ENCODE measurements around the gene CTU2. TPM values are rescaled to one million over a fixed set of nuclear protein-coding genes. Genes with fewer than 3 reads are reported as not detected.

CTU2 gene
- total and polyA plus RNA-seq, 9 donors: 0.45 to 36.5 (median 19.5) TPM

DNA sequence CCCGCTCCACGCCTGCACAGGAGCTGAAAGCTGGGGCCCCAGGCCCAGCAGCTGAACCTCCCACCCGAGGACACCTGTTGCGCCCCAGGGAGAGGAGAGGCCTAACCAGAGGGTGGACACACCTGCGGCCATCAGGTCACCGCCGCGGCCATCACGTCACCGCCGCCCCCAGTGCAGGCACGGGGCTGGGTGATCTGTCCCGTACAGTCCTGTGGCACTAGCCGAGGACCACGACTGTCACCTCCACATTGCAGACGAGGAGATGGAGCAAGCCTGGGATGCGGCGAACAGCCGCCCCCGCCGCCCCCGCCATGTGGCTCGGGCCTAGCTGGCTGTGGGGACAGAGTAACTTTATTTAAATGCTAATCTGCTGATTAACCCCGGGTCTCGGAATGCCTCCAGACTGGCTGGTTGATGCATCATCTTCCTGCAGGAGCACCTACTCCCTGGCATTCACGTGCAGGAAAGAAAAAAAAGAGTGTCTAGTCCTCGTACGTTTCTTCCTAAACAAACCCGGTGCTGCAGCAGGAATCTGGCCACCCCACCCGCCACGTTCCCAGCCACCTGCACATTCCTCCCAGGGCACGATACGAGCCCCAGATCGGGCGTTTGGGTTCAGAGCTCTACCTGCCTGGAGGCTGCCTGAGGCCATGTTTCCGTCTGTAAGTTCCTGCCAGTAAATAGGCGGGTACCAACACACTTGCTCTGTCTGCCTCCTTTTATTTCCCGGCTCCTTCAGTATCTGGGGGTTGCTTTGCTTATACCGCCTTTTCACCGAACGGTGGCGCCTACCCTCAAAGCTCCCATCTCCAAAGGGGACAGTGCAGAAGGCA lies 48.8 kb downstream of the CTU2 start:
- DNase-seq: no peak
- H3K36me3 ChIP-seq: no peaks in the 10 kb centered on the region
- no peaks in the 10 kb centered on the region for H3K9me3 ChIP-seq
- no peak overlapping the region for H3K4me3 ChIP-seq
- peaks cover 8% of the 10 kb centered on the region for H3K4me1 ChIP-seq (ENCODE audit: insufficient read depth)
- TF ChIP-seq, protein P1, sequence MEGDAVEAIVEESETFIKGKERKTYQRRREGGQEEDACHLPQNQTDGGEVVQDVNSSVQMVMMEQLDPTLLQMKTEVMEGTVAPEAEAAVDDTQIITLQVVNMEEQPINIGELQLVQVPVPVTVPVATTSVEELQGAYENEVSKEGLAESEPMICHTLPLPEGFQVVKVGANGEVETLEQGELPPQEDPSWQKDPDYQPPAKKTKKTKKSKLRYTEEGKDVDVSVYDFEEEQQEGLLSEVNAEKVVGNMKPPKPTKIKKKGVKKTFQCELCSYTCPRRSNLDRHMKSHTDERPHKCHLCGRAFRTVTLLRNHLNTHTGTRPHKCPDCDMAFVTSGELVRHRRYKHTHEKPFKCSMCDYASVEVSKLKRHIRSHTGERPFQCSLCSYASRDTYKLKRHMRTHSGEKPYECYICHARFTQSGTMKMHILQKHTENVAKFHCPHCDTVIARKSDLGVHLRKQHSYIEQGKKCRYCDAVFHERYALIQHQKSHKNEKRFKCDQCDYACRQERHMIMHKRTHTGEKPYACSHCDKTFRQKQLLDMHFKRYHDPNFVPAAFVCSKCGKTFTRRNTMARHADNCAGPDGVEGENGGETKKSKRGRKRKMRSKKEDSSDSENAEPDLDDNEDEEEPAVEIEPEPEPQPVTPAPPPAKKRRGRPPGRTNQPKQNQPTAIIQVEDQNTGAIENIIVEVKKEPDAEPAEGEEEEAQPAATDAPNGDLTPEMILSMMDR (IDR thresholded peaks at IDR 0.05): no peak
- TF ChIP-seq POLR2A (IDR thresholded peaks at IDR 0.05): no peak
- no peak for TF ChIP-seq EP300 (IDR thresholded peaks at IDR 0.05)
- no peak overlapping the region for H3K27ac ChIP-seq
- no peaks in the 10 kb centered on the region for H3K27me3 ChIP-seq
- 77 to 83% (median 78%) methylated on average over 42 of the region's 42 CpGs for WGBS, 3 donors
- intact Hi-C loops (cut with DNase I): no loop called here

DNA sequence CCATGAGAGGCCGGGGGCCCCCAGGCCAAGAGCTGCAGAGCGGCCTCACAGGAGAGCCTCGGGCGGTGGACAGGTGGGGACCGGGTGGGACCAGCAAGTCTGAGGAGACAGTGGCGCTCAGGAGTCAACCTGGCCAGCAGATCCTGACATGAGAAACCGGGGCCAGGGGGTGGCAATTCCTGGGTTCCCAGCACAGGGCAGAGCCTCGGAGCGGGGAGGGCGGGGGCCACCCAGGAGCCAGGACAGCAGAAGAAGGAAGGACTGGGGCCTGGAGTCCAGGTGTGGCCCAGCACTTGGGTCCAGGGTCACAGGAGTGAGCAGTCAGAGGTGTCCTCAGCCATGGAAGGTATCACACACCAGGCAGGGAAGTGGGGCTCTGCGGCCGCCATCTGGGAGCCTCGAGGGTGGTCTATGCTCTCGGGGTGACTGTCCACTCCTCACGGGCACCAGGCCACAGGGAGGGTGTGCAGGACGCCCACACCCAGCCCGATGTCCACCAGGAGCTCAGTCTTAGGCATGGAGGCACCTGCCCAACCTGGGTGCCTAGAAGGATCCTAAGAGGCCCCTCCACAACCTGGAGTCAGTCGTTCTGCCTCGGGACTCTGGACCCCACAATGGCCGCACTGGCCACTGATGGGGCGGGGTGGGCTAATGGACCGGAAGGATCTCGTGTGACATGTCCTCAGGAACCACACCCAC lies 49.6 kb downstream of the CTU2 start:
- Histone ChIP-seq H3K4me3 (no peak overlapping the region), H3K27ac (no peak overlapping the region), H3K36me3 (no peaks in the 10 kb centered on the region), H3K27me3 (no peaks in the 10 kb centered on the region), H3K4me1 (ENCODE audit: insufficient read depth) (peaks cover 8% of the 10 kb centered on the region), H3K9me3 (no peaks in the 10 kb centered on the region)
- WGBS, 3 donors: 88 to 94% (median 89%) methylated on average over 23 of the region's 23 CpGs
- TF ChIP-seq POLR2A (IDR thresholded peaks at IDR 0.05) (no peak), EP300 (IDR thresholded peaks at IDR 0.05) (no peak)
- TF ChIP-seq, protein P1 (IDR thresholded peaks at IDR 0.05): no peak
- intact Hi-C loops (cut with DNase I): no loop called here
- no peak for DNase-seq

DNA sequence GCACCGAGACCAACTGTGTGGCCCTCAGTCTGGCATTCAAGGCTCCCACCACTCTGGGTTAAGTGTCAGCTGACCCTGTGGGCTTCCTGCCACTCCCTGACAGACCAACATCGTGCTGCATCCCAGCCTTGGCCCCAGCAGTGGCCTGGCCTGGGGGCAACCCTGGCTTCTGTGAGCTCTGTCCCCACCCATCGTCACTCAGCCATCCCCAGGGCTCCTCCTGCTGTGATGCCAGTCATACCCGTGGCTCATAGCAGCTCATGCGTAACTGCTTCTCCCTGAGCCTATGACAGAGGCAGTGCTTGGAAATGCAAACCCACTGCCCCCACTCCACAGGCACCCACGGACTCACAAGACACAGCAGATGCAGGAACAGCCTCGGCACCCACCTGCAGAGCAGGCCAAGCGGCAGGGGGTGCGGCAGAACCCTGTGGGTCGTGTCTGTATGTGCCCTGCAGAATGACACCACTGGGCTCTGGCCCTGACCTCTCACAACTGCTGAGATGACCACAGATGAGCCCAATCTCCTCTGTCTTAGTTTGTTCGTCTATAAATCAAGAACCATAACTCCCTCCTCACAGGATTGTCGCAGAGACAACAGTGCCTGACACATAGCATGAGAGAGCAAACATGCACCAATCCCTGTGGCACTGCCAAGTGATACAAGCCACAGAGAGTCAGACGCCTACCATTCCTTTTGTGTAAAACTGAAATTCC lies 52.1 kb downstream of the CTU2 start:
- H3K27ac ChIP-seq: no peak overlapping the region
- DNase-seq: no peak
- intact Hi-C loops (cut with DNase I): no loop called here
- no peak overlapping the region for H3K4me3 ChIP-seq
- H3K27me3 ChIP-seq: no peaks in the 10 kb centered on the region
- peaks cover 8% of the 10 kb centered on the region for H3K4me1 ChIP-seq (ENCODE audit: insufficient read depth)
- no peaks in the 10 kb centered on the region for H3K36me3 ChIP-seq
- WGBS, 3 donors: 85 to 90% (median 85%) methylated on average over 13 of the region's 13 CpGs
- H3K9me3 ChIP-seq: no peaks in the 10 kb centered on the region
- no peak for TF ChIP-seq POLR2A (IDR thresholded peaks at IDR 0.05)
- TF ChIP-seq, protein P1 (IDR thresholded peaks at IDR 0.05): no peak
- no peak for TF ChIP-seq EP300 (IDR thresholded peaks at IDR 0.05)

DNA sequence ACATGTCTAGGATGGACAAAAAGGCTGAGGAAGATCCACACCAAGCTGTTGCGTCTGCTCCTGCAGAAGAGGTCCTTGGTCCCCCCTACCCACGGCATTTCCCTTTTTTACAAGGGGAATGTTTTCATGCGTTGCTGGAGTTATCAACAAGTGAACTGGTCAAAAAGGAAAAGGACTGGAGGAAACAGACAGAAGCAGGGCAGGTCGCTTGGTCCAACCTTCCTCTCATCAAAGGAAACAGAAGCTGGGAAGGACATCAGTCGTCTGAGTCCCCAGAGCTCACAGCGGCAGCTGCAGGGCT lies 52.6 kb downstream of the CTU2 start:
- TF ChIP-seq EP300 (IDR thresholded peaks at IDR 0.05) (no peak), POLR2A (IDR thresholded peaks at IDR 0.05) (no peak)
- TF ChIP-seq, protein P1 (IDR thresholded peaks at IDR 0.05): no peak
- no peak for DNase-seq
- intact Hi-C loops (cut with DNase I): no loop called here
- H3K4me1 ChIP-seq (ENCODE audit: insufficient read depth): peaks cover 10% of the 10 kb centered on the region
- no peaks in the 10 kb centered on the region for H3K9me3 ChIP-seq
- WGBS, 3 donors: 72 to 75% (median 74%) methylated on average over 6 of the region's 6 CpGs
- no peaks in the 10 kb centered on the region for H3K27me3 ChIP-seq
- peak overlapping the region in 1 of 2 donors; percentile 5 for H3K27ac ChIP-seq
- no peaks in the 10 kb centered on the region for H3K36me3 ChIP-seq
- H3K4me3 ChIP-seq: no peak overlapping the region
